Stimulated activated CD8-positive, alpha-beta memory T cell treated with anti-CD3 and anti-CD28 coated beads, Interleukin-12 subunit alpha, Interleukin-12 subunit beta, amount 100 ng/mL, for 24 hours (primary cell): ENCODE measurements around the gene ZC3HAV1L.
"Not testable (repeated sequence)": the region's sequence is repeated elsewhere in the genome, so short reads cannot be mapped to it uniquely, and the experiment has no call there.

Experiments
- DNase-seq: peaks from one replicate; pipeline ENCODE4 v3.0.0-alpha.2; 2020; ENCODE audit errors: extremely low read depth

The ZC3HAV1L gene

GRCh38 chr7:139035586-139036353 lies at the start of gene ZC3HAV1L:
Gene ZC3HAV1L, minus strand, starts transcription at chr7:139036042. Its CDS starts 25 bp downstream, at chr7:139036017.
- no peak for DNase-seq

- no peak for DNase-seq
These were observed 48.9 kb upstream of the ZC3HAV1L start for GRCh38 chr7:139084709-139085108.

GRCh38 chr7:139081584-139081983 lies 45.7 kb upstream of the ZC3HAV1L start:
- no peak for DNase-seq

- DNase-seq: no peak
These were observed 45.1 kb upstream of the ZC3HAV1L start for GRCh38 chr7:139080905-139081304.

- DNase-seq: no peak
These were observed 44.0 kb upstream of the ZC3HAV1L start for GRCh38 chr7:139079861-139080260.

- no peak for DNase-seq
These were observed 43.1 kb upstream of the ZC3HAV1L start for GRCh38 chr7:139078911-139079310.

- DNase-seq: no peak
These were observed 42.6 kb upstream of the ZC3HAV1L start for GRCh38 chr7:139078399-139078798.

- DNase-seq: not testable (repeated sequence)
These were observed 41.9 kb upstream of the ZC3HAV1L start for GRCh38 chr7:139077706-139078105.

- no peak for DNase-seq
These were observed 40.2 kb upstream of the ZC3HAV1L start for GRCh38 chr7:139075871-139076686.

GRCh38 chr7:139075031-139075652 lies 39.3 kb upstream of the ZC3HAV1L start:
- DNase-seq: no peak

GRCh38 chr7:139072796-139073195 lies 37.0 kb upstream of the ZC3HAV1L start:
- DNase-seq: no peak

- no peak for DNase-seq
These were observed 35.8 kb upstream of the ZC3HAV1L start for GRCh38 chr7:139071680-139072079.

GRCh38 chr7:139068544-139069399 lies 32.9 kb upstream of the ZC3HAV1L start:
- DNase-seq: no peak

GRCh38 chr7:139066315-139066714 lies 30.5 kb upstream of the ZC3HAV1L start:
- DNase-seq: no peak

- DNase-seq: no peak
These were observed 29.5 kb upstream of the ZC3HAV1L start for GRCh38 chr7:139065323-139065722.

- no peak for DNase-seq
These were observed 25.6 kb upstream of the ZC3HAV1L start for GRCh38 chr7:139061416-139061815.

- DNase-seq: no peak
These were observed 24.9 kb upstream of the ZC3HAV1L start for GRCh38 chr7:139060695-139061237.

- DNase-seq: no peak
These were observed 24.1 kb upstream of the ZC3HAV1L start for GRCh38 chr7:139059905-139060304.

- no peak for DNase-seq
These were observed 23.1 kb upstream of the ZC3HAV1L start for GRCh38 chr7:139058943-139059342.

- DNase-seq: no peak
These were observed 19.8 kb upstream of the ZC3HAV1L start for GRCh38 chr7:139055674-139056073.

- not testable (repeated sequence) for DNase-seq
These were observed 18.8 kb upstream of the ZC3HAV1L start for GRCh38 chr7:139054656-139055055.
